Esophagus mucosa (tissue), 1 donor: ENCODE measurements around the gene PRR23E. TPM values are rescaled to one million over a fixed set of nuclear protein-coding genes. Genes with fewer than 3 reads are reported as not detected.

Source experiments
- ATAC-seq: fragments of 200-7000 bp; cut with Tn5 transposase; one replicate; pipeline ENCODE4 v1.9.1; 2020
- total RNA-seq: library from RNA; stranded (reverse); gene quantifications from one replicate; pipeline ENCODE4 v1.2.4, GENCODE V29; 2023
- donor health status: DM: yes; HTN: yes; CAD: no.

PRR23E gene
- total RNA-seq, 1 donor from 2014 or later, result not detected

DNA sequence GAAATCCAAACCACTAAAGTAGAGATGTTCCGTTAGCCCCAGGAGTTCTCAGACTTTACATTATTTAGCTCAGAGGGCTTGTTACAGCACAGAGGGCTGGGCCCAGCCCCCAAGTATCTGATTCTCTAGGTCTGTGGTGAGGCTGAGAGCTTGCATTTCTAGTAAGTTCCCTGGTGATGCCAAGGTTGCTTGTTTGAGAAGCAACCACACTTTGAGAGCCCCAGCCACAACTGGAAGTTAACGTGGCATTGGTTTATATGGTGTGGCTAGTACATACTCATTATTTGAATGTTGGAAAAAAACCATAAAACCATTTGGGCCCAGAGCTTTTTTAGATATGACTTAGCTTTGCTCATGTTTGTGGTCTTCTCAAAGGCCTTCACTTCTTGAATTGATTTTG is 35.9 kb downstream of the PRR23E start:
- no peak for ATAC-seq

GRCh38 chr3:127233371-127233770 is 40.4 kb downstream of the PRR23E start:
- no peak for ATAC-seq

GRCh38 chr3:127234778-127235177 is 41.8 kb downstream of the PRR23E start:
- peak; percentile 88 for ATAC-seq

DNA sequence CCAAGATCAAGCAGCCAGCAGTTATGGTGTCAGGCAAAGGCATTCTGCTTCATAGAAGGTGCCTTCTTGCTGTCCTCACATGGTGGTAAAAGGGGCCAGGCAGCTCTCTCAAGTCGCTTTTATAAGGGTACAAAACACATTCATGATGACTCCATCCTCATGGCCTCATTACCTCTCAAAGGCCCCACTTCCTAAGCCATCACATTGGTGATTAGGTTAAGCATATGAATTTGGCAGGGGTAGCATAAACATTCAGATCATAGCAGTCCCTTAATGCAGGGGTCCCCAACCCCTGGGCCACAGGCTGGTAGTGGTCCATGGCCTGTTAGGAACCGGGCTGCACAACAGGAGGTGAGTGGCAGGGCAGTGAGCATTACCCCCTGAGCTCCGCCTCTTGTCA is 42.8 kb downstream of the PRR23E start:
- ATAC-seq, result no peak

- ATAC-seq, result no peak
Observed at GRCh38 chr3:127237835-127238234, 44.9 kb downstream of the PRR23E start.

DNA sequence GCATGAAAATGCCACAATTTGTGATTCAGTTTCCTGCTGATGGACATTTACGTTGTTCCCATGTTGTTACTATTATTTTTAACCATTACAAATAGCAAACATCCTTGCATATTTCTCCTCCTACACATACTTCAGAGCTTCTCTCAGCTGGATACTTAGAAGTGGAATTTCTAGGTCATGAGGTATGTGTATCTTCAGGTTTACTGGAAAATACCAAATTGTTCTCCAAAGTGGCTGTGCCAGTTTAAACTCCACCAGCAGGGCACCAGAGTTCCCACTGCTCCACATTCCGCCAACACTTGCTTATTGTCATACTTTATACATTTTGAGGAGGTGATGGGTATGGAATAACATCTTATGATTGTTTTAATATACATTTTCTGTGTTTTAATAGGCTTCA is 45.7 kb downstream of the PRR23E start:
- ATAC-seq, result no peak

DNA sequence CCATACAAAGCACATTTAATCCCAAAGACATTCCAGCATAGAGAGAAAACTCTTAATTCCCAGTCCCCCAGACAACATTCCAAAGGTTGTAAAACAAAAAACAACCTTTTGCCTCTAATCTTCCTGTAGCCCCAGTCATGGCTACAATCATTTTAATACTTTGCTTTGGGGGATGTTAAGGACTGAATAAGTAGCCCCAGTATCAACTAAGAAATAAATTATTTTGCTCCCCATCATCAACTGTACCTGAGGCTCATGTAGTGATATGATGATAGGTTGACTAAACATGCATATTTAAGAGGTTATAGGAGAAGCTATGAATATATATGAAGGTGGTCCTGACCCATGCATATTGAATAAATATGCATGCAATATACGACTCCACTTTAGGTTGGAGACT is 54.4 kb downstream of the PRR23E start:
- no peak for ATAC-seq

Other genes with a start within 250 kb of the PRR23E start
- 15.9 TPM for gene PLXNA1, start 210.0 kb upstream of the PRR23E start, total RNA-seq
- gene PRR20G, start 94.9 kb downstream of the PRR23E start, total RNA-seq, result not detected